GM12874 (cell line): ENCODE results near the gene SESTD1.

Experiments
- TF ChIP-seq, protein P1 (sequence below): IDR thresholded peaks from 2 replicates; pipeline ENCODE4 v1.5.1; 2011; ENCODE audit warnings: low read depth, mild to moderate bottlenecking, control low read depth, low read length, moderate library complexity; ENCODE audit not compliant: insufficient read depth

The SESTD1 gene

DNA sequence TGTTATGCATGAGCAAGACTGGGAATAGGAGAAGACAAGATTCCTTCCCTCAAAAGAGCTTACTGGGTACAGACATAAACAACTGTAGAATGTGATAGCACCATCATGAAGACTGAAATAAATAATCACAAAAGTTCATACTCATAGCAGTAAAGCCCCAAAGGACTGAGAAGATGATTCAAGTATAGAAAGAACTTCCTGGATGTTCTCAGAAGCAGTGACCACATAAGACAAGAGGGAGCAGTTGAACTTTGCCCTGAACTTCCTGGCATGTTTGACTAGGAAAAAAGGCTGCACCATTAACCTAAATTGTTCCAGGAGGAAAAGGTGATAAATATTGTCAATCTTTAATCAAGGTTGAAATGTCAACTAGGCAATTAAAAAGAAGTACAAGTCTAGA lies 156.9 kb downstream of the SESTD1 start:
- TF ChIP-seq, protein P1, sequence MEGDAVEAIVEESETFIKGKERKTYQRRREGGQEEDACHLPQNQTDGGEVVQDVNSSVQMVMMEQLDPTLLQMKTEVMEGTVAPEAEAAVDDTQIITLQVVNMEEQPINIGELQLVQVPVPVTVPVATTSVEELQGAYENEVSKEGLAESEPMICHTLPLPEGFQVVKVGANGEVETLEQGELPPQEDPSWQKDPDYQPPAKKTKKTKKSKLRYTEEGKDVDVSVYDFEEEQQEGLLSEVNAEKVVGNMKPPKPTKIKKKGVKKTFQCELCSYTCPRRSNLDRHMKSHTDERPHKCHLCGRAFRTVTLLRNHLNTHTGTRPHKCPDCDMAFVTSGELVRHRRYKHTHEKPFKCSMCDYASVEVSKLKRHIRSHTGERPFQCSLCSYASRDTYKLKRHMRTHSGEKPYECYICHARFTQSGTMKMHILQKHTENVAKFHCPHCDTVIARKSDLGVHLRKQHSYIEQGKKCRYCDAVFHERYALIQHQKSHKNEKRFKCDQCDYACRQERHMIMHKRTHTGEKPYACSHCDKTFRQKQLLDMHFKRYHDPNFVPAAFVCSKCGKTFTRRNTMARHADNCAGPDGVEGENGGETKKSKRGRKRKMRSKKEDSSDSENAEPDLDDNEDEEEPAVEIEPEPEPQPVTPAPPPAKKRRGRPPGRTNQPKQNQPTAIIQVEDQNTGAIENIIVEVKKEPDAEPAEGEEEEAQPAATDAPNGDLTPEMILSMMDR: no peak

DNA sequence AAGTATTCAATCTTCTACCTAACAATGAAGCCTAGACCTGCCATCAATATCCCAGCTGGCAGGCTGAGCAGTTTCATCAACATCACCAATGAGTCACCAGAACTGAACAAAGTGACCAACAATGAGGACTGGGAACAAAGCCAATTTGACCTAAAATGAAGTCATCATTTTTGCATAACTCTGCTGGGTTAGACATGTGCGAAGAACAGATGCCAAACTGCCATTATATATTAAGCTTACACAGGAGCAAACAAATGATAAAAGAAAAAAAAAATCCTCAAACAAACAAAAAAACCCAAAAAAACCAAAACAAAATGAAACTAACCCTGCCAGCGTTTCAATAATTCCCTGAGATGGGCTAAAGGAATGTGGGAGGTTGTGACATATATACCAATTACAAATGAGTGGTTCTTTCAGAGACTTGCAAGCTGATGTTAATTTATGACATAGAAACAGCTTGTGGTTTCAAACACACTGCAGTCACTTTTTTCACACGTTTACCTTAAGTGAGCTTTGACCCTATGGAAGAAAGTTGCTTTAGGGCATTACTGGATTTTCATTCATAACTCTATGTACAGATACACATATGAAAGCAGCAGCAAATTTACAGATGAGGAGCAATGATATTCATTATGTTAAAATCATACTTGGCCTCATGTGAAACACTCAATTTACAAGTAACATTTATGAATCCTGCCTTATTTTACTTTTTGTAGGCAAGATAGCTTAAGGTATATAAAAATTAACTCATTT lies 157.8 kb downstream of the SESTD1 start:
- TF ChIP-seq, protein P1: no peak

DNA sequence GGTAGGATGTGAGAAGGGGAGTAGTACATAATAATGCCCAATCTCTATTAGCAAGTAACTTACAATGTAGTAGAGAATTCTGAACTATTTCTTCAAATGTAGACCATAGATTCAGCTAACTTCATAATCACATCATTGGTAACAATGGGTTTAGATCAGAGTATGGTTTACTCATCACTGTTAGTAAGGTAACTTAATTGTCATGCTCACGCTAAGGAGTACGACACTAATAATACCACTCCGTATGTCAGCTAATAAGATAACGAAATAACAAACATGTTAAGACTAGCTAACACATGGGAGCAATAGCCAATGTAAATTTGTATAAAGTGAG lies 158.3 kb downstream of the SESTD1 start:
- TF ChIP-seq, protein P1: no peak

DNA sequence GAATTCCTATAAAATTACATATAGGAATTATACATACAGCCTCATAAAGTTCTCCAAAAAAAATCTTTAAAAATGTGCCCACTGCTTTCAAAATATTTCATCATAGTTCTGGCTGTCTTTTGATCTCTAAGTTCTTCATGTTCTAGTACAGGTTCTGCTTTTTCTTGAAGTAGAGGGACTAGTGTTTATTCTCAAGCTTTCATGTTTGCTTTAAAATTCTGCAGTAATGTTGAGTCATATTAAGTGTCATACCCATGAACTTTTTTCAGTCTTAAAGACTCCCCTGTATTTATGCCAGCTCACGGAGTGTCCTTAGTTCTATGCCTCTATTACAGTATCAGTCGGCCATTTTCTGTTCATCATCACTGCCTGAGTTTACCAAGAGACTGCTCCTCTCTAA lies 159.9 kb downstream of the SESTD1 start:
- TF ChIP-seq, protein P1: no peak

DNA sequence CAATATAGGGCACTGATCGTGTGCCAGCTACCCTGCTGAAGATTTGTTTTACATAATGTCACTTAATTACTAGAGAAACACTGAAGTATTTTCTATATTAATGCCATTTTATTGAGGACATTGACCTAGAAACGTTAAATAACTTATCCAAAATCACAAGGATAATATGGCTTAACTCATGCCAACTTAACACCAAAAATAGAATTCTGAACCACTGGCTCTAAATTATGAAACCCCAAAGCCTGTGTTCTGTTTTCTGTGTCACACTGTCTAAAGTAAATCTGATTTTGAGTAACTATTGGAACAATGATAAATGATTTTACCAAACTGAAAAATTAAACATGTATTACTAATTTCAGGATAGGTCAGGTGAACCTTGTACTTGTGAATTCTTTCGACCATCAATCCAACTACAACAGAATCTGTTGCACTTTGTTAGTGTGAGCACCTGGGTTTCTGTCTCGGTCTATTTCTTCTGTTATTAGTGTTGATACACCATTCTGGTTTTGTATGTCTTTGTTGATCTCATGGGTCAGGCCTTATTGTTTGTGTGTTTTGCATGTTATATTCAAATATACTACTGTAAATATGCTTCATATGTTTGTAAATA lies 166.4 kb downstream of the SESTD1 start:
- TF ChIP-seq, protein P1: no peak

DNA sequence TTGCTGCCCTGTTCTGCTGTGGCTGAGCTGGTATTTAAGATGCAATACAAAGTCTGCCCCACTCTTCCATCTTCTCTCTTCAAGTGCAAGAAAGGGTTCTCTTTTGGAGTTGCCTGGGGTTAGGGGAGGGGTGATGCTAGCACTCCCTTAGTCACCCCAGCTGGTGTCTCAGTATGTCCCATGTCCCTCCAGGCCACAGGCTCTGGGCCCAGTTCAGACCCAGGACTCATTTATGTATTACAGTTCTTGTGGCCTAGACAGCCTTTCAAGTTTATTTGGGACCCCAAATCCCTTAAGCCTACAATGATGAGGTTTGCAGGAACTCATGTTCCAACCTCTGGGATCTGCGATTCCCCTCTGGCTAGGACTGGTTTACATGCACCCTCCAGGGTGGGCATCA lies 167.5 kb downstream of the SESTD1 start:
- TF ChIP-seq, protein P1: no peak

DNA sequence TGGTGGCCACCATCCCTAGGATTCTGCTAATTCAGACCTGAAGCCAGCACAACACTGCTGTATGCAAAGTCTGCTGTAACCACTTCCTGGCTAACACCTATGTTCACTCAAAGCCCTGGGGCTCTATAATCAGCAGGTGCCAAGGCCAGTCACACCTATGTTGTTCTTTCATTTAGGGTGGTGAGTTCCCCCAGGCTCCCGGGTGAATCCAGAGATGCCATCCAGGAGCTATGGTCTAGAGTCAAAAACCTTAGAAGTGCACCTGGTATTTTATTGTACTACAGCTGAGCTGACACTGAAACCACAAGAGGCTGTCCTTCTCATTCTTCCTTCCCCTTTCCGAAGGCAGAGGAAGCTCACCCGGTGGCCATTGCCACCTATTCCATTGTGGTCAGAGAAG lies 168.5 kb downstream of the SESTD1 start:
- TF ChIP-seq, protein P1: no peak
